ENCODE results near the gene OPRL1.
A peak's percentile ranks its signal among the peaks of the same experiment; 100 is the strongest.
"Not testable (repeated sequence)": the region's sequence is repeated elsewhere in the genome, so short reads cannot be mapped to it uniquely, and the experiment has no call there.

Gene OPRL1

GRCh38 chr20:64087226-64087825 lies 7.4 kb downstream of the OPRL1 start:
- not testable (repeated sequence) for DNase-seq (ENCODE audit: low spot score)

DNA sequence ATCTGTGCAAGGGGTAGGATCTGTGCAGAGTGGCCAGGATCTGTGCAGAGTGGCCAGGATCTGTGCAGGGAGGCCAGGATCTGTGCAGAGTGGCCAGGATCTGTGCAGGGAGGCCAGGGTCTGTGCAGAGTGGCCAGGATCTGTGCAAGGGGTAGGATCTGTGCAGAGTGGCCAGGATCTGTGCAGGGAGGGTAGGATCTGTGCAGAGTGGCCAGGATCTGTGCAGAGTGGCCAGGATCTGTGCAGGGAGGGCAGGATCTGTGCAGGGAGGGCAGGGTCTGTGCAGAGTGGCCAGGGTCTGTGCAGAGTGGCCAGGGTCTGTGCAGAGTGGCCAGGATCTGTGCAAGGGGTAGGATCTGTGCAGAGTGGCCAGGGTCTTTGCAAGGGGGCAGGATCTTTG lies 8.7 kb downstream of the OPRL1 start:
- DNase-seq (ENCODE audit: low spot score), result not testable (repeated sequence)

GRCh38 chr20:64090165-64090564 lies 10.3 kb downstream of the OPRL1 start:
- DNase-seq (ENCODE audit: low spot score), result no peak

DNA sequence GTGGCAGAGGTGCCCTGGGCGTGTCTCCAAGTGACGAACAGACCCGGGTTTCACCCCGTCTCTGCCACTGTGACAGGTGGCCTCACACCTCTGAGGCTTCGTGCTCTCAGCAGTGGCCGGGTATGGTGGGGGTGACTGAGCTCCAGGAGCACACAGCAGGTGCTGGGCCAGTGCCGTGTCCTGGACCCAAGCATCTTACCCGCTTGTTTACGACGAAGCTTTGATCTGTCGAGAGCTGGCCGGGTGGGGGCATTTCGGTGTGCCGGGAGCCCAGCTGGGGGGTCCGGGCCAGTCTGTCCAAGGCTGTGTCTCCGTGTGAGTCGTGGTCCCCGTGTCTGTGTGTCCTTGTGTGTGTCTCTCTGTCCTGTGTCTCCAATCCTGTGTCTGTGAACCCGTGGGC lies 11.5 kb downstream of the OPRL1 start:
- DNase-seq (ENCODE audit: low spot score), result no peak

DNA sequence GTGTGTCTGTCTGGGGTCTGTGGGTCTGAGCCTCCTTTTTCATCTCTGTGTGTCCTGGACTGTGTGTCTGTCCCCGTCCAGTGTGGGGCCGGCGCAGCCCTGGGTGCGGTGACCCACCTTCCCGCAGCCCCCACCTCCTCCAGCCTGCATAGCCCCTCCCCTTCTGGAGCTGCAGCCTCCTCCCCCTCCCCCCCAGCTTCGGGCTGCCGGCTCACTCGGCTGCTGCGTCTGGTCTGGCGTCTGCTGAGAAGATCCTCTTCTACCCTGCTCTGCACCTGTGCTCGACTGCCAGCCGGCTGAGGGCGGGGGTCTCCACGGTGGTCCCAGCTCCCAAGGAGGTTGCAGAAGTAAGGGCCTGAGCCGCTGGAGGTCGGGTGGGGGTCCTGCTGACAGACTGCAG lies 11.9 kb downstream of the OPRL1 start:
- DNase-seq (ENCODE audit: low spot score), result no peak

GRCh38 chr20:64092258-64093012 lies 12.6 kb downstream of the OPRL1 start:
- DNase-seq (ENCODE audit: low spot score), result no peak

- no peak for DNase-seq (ENCODE audit: low spot score)
These were observed 13.2 kb downstream of the OPRL1 start for GRCh38 chr20:64093013-64093503.

DNA sequence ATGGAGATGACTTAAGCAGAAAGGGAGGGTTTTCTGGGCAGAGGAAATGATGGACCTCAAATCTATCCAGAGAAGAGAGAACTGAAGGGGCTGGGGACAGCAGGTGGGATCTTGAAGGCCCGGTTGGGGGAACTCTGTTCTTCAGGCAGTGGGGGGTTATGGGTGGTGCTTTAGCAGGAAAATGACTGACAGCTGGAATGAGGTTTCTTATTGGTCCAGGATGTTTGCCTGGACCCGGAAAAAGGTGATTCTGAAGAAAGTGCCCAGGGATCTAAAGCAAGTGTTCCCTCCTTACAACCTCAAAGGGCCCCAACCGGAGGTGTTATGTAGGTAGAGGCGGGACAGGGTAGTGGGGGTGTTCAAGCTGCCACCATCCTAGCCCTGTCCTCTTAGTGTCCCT lies 15.6 kb downstream of the OPRL1 start:
- DNase-seq (ENCODE audit: low spot score), result no peak

- no peak for DNase-seq (ENCODE audit: low spot score)
These were observed 16.0 kb downstream of the OPRL1 start for GRCh38 chr20:64095927-64096326.

GRCh38 chr20:64096535-64096934 lies 16.7 kb downstream of the OPRL1 start:
- DNase-seq (ENCODE audit: low spot score), result no peak

- DNase-seq (ENCODE audit: low spot score), result no peak
These were observed 18.7 kb downstream of the OPRL1 start for GRCh38 chr20:64098471-64099013.

GRCh38 chr20:64099086-64099786 lies 19.4 kb downstream of the OPRL1 start:
- no peak for DNase-seq (ENCODE audit: low spot score)

GRCh38 chr20:64099880-64100565 lies 20.1 kb downstream of the OPRL1 start:
- no peak for DNase-seq (ENCODE audit: low spot score)

- DNase-seq (ENCODE audit: low spot score), result no peak
These were observed 20.6 kb downstream of the OPRL1 start for GRCh38 chr20:64100566-64100888.

DNA sequence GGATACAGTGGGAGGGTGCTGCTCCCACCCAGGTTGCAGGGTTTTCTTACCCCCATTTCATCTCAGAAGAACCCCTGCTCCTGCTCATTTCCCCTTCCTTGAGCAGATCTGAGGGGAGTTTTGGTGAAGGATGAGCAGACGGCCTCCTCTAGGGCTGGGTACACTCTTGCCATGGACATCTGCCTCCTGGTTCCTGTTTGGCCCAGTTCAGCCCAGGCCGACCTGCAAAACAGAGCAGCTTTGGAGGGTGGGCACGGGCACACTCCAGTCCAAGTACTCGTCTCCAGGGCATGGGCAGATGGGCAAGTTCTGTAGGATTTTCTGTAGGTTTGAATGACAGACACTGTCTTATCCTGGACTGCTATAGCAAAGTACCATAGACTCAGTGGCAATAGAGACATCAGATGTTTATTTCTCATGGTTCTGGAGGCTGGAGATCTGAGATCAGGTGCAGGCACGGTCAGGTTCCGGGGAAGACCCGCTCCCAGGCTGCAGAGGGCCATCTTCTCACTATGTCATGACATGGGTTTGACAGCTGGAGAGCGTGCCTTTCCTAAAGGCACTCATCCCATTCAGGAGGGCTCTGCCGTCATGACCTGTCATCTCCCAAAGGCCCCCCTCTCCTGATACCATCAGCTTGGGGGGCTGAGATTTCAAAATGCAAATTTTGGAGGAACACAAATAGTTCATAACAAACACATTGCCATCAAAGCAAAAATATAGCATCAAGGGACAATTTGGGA lies 21.2 kb downstream of the OPRL1 start:
- DNase-seq (ENCODE audit: low spot score), result no peak

DNA sequence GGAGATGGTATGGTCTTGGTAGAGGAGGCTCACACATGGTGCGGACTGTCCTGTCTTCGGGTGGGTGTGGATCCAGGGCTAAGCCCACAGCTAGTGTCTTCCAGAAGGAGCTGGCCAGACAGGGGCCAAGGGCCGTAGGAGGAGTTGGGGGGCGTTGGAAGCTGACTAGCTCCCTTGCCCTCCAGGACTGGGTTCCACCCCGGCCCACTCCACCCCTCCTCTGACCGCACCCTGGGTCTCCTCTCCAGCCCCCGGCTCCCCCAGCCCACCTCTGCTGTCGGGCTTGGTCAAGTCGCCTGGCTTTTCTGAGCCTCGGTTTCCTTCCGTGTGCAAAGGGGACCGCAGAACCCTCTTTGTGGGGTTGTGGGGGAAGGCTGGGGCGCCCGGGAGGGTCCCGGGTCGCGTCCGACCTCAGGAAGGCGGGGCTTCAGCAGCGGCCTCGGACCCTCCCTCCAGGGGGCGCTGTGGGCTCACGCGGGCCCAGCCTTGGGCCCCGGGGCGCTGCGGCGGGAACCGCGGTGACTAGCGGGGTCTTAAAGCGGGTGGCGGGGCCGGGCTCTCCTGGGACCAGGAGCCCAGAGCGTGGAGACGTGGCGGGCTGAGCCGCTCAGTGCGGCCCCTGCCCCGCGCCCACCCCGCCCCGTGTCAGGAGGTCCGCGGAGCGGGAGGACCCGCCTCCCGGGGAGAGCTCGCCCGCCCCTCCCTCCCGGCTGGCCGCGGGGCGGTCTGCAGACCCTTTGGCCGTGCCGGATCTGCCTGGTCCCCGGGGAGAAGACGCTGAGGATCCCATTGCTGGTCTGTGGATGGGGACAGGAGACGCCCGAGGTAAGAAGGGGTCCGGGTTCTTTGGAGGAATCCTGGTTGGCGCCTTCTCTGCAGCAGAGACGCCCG lies 22.1 kb downstream of the OPRL1 start:
- peak; percentile 64 for DNase-seq (ENCODE audit: low spot score)

DNA sequence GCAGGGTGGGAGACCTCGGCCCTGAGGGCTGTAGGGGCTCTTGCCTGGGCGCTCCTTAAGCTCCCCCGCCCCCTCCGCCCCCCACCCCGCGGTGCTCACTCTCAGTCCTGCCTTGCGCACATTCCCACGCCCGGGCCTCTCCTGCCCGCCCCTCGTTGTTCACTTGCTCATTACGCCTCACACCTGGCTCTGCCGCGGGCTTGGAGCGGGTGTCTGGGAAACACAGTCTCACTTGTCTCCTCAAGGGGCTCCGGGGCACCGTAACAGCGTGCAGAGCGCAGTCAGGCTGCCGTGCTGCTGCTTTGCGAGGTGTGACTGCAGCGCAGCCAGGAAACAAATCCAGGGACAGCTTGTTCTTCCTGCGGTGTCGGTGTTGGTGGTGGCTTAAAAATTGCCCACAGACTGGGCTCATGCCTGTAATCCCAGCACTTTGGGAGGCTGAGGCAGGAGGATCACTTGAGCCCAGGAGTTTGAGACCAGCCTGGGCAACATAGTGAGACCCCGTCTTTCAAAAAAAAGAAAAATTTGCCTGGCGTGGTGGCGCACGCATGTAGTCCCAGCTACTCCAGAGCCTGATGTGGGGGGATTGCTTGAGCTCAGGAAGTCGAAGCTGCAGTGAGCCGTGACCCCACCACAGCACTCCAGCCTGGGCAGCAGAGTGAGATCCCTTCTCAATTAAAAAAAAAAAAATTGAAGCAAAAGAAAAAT lies 22.9 kb downstream of the OPRL1 start:
- no peak for DNase-seq (ENCODE audit: low spot score)

GRCh38 chr20:64103871-64104666 lies 24.2 kb downstream of the OPRL1 start:
- DNase-seq (ENCODE audit: low spot score), result no peak
